Keratinocyte (primary cell): Measurements from ENCODE around the gene FOXJ1. TPM values are rescaled to one million over a fixed set of nuclear protein-coding genes. Genes with fewer than 3 reads are reported as not detected.

Experiments
- DNase-seq: peaks from one replicate; pipeline ENCODE4 v3.0.0-alpha.2; 2011; ENCODE audit warnings: low read depth, missing footprints, low spot score
- FAIRE-seq: peaks from 2 replicates; lab custom pipeline; 2011; peaks lifted over from hg19 to GRCh38; lab: Jason Lieb, UNC
- H2AFZ ChIP-seq: 2 replicates; pipeline ENCODE4 v1.6.0; 2012; ENCODE audit warnings: low read length, control low read depth, inconsistent platforms; ENCODE audit not compliant: control insufficient read depth
- H3K27ac ChIP-seq: 2 replicates; pipeline ENCODE4 v1.5.1; 2011; ENCODE audit warnings: low read length; ENCODE audit not compliant: control insufficient read depth, insufficient read depth
- H3K27me3 ChIP-seq: 3 replicates; pipeline ENCODE4 v1.6.0; 2011; ENCODE audit warnings: low read length; ENCODE audit not compliant: control insufficient read depth, insufficient read depth; ENCODE audit errors: extremely low read depth
- H3K36me3 ChIP-seq, 2 experiments: 2 replicates in 1 of 2; 3 replicates in 1 of 2; pipeline ENCODE4 v1.5.1; 2011; ENCODE audit warnings: low read length in 2 of 2, mild to moderate bottlenecking in 1 of 2; ENCODE audit not compliant: control insufficient read depth in 2 of 2, insufficient read depth in 2 of 2; ENCODE audit errors: extremely low read depth in 1 of 2
- H3K4me1 ChIP-seq: 3 replicates; pipeline ENCODE4 v1.5.1; 2011; ENCODE audit warnings: low read length; ENCODE audit not compliant: control insufficient read depth, insufficient read depth; ENCODE audit errors: extremely low read depth
- H3K4me2 ChIP-seq: 3 replicates; pipeline ENCODE4 v1.6.0; 2011; ENCODE audit warnings: low read depth, low read length; ENCODE audit not compliant: control insufficient read depth, insufficient read depth; ENCODE audit errors: extremely low read depth
- H3K4me3 ChIP-seq, 3 experiments: fragments of 200-600 bp in 1 of 3; sonication (generic) in 1 of 3; 2 replicates in 2 of 3; 3 replicates in 1 of 3; pipeline ENCODE4 v1.5.1; 2011 to 2016; ENCODE audit warnings: low read length in 3 of 3, mild to moderate bottlenecking in 3 of 3, control low read depth in 2 of 3, inconsistent platforms in 1 of 3, low read depth in 1 of 3, mixed read lengths in 1 of 3, mixed run types in 1 of 3, moderate library complexity in 1 of 3; ENCODE audit not compliant: control insufficient read depth in 2 of 3, insufficient read depth in 2 of 3; ENCODE audit errors: extremely low read depth in 1 of 3
- H3K79me2 ChIP-seq: 2 replicates; pipeline ENCODE4 v1.6.0; 2012; ENCODE audit warnings: low read length; ENCODE audit not compliant: control insufficient read depth, insufficient read depth
- H3K9ac ChIP-seq: 3 replicates; pipeline ENCODE4 v1.6.0; 2011; ENCODE audit warnings: low read length; ENCODE audit not compliant: control insufficient read depth, insufficient read depth; ENCODE audit errors: extremely low read depth
- H3K9me1 ChIP-seq: 3 replicates; pipeline ENCODE4 v1.6.0; 2011; ENCODE audit warnings: low read length; ENCODE audit not compliant: control insufficient read depth, insufficient read depth; ENCODE audit errors: extremely low read depth
- H3K9me3 ChIP-seq: 2 replicates; pipeline ENCODE4 v1.5.1; 2012; ENCODE audit warnings: low read depth, low read length; ENCODE audit not compliant: control insufficient read depth
- H4K20me1 ChIP-seq: 3 replicates; pipeline ENCODE4 v1.6.0; 2011; ENCODE audit warnings: low read length; ENCODE audit not compliant: control insufficient read depth, insufficient read depth; ENCODE audit errors: extremely low read depth
- EZH2 ChIP-seq: IDR thresholded peaks from one replicate; pipeline ENCODE4 v1.6.1; 2012; ENCODE audit warnings: inconsistent platforms, mild to moderate bottlenecking, low read length, moderate library complexity
- dilution Hi-C: fragments of 300-500 bp; cut with MboI; formaldehyde crosslinking; loops from one replicate; pipeline ENCODE4 v1.7.0; 2020; ENCODE audit warnings: low sequenced_read_pairs; ENCODE audit not compliant: extremely low pct_ligation_motif_present
- polyA plus RNA-seq, 5 experiments: library from polyadenylated mRNA; depleted of rRNA in 3 of 5; stranded (reverse) in 3 of 5; stranded (forward) in 1 of 5; unstranded in 1 of 5; fragments of >200 nt; gene quantifications; 1 replicate in 1 of 5; 2 replicates in 3 of 5; 3 replicates in 1 of 5; pipeline versions ENCODE4 v1.2.1 to v1.2.3, GENCODE V29; 2011 to 2012; ENCODE audit warnings: missing spikeins in 2 of 5, low read depth in 1 of 5, low replicate concordance in 1 of 5
- TF ChIP-seq, protein P1 (sequence below), 3 experiments: IDR thresholded peaks in 1 of 3; conservative IDR thresholded peaks in 1 of 3; optimal IDR thresholded peaks in 1 of 3; 2 replicates in 2 of 3; 3 replicates in 1 of 3; pipeline versions ENCODE3 to v1.5.1; 2011; ENCODE audit warnings: low read length in 3 of 3, mild to moderate bottlenecking in 3 of 3, moderate library complexity in 2 of 3, control low read depth in 1 of 3, inconsistent platforms in 1 of 3; ENCODE audit not compliant: insufficient read depth in 2 of 3; ENCODE audit errors: extremely low read depth in 1 of 3

FOXJ1 gene
- polyA plus RNA-seq, 1 donor (not counting 4 experiments of a cell fraction or from before 2014, with no cell fraction given) = 0.03 TPM

DNA sequence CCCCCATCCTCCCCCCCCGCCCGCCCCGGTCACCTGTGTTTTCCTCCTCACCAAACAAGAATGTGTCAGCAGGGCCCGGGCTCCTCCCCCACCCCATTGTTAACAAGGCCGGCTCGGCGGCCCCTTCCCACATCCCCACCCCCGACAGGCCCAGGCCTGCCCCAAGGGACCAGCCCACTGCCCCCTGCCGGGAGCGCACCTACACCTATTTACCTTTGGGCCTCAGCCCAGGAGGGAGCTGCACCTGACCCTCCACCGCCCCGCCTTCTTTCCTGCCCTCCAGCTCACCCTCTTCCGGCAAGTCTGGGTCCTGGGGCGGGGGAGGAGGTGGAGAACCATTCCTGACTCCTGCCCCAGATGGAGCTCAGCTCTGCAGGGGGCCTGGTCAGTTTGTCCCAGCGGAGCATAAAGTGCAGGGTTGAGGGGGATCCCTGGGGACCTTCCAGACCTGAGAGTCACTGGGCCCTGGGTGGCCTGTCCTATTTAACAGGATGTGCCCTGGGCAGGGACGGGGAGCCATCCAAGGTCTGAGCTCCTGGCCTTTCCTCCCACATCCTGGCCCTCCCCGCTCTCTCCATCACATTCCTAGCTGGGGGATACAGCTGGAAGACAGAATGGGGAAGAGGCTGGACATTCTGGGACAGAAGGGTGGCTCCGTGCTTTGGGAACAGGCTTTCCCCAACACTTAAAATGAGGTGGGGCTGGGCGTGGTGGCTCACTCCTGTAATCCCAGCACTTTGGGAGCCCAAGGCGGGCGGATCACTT is 8.3 kb downstream of the FOXJ1 start:
- no peak for FAIRE-seq
- H3K4me1 ChIP-seq = peaks cover 10% of the 10 kb centered on the region
- no peaks in the 10 kb centered on the region for H4K20me1 ChIP-seq
- DNase-seq = peak; percentile 11
- H3K79me2 ChIP-seq = no peaks in the 10 kb centered on the region
- H3K4me3 ChIP-seq = no peak overlapping the region
- peak overlapping the region; percentile 66 for H3K4me2 ChIP-seq
- H3K27me3 ChIP-seq = peaks cover 13% of the 10 kb centered on the region
- TF ChIP-seq, protein P1, sequence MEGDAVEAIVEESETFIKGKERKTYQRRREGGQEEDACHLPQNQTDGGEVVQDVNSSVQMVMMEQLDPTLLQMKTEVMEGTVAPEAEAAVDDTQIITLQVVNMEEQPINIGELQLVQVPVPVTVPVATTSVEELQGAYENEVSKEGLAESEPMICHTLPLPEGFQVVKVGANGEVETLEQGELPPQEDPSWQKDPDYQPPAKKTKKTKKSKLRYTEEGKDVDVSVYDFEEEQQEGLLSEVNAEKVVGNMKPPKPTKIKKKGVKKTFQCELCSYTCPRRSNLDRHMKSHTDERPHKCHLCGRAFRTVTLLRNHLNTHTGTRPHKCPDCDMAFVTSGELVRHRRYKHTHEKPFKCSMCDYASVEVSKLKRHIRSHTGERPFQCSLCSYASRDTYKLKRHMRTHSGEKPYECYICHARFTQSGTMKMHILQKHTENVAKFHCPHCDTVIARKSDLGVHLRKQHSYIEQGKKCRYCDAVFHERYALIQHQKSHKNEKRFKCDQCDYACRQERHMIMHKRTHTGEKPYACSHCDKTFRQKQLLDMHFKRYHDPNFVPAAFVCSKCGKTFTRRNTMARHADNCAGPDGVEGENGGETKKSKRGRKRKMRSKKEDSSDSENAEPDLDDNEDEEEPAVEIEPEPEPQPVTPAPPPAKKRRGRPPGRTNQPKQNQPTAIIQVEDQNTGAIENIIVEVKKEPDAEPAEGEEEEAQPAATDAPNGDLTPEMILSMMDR (optimal IDR thresholded peaks at IDR 0.05 in 1 of 3, IDR thresholded peaks at IDR 0.05 in 1 of 3, conservative IDR thresholded peaks at IDR 0.05 in 1 of 3; ENCODE audit: extremely low read depth in 1 of 3, insufficient read depth in 2 of 3, low read length in 3 of 3) = peak in 2 of 3 experiments; percentile 11 to 17
- TF ChIP-seq EZH2 = no peak
- H3K9ac ChIP-seq = no peak overlapping the region
- H3K27ac ChIP-seq = no peak overlapping the region
- dilution Hi-C loops = no loop called here
- no peaks in the 10 kb centered on the region for H3K36me3 ChIP-seq
- no peaks in the 10 kb centered on the region for H3K9me1 ChIP-seq
- H3K9me3 ChIP-seq = no peaks in the 10 kb centered on the region
- H2AFZ ChIP-seq = no peak overlapping the region

DNA sequence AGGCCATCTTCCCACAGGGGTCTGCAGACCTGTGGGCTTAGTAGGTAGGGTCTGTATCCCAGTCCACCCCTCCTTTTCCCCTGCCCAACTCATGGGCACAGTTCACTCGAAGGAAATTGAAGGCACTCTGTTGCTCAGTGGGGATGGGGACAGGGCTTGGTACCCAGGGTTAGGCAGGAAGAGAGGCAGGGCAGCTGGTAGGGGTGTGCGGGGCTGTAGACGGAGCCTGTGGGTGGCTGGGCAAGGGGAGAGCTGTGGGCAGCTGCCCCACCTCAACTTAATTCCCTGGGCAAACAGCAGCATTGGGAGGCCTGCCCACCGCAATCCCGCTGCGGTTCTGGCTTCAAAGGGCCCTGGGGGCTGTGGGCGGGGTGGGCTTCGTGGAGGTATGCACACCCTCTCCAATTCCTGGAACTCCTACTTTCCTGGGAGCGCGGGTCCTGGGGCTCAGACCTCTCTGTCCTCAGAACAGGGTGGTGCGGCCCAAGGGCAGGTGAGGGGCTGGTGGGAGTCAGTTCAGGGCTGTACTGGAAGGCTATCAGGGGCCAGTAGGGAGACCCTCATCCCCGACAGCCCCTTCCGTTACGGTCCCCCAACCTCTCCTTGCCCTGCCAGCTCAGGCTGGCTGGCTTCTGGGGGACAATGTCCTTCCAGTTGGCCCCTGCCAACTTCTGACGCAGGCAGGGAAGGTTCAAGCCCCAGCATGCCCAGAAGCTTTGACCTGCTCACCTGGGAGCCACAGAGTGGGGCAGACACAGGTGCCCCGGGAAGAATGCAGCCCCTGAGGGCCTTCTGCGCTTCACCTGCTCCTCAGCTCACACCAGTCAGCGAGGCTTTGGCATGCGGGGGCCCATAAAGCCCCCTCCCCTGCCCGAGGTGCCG is 9.1 kb downstream of the FOXJ1 start:
- no peaks in the 10 kb centered on the region for H4K20me1 ChIP-seq
- peaks cover 10% of the 10 kb centered on the region for H3K4me1 ChIP-seq
- no peaks in the 10 kb centered on the region for H3K9me3 ChIP-seq
- DNase-seq (peak; percentile 57), FAIRE-seq (no peak)
- TF ChIP-seq EZH2 = no peak
- TF ChIP-seq, protein P1 (optimal IDR thresholded peaks at IDR 0.05 in 1 of 3, IDR thresholded peaks at IDR 0.05 in 1 of 3, conservative IDR thresholded peaks at IDR 0.05 in 1 of 3; ENCODE audit: extremely low read depth in 1 of 3, insufficient read depth in 2 of 3, low read length in 3 of 3) = no peak
- H3K27me3 ChIP-seq = peaks cover 6% of the 10 kb centered on the region
- no peak overlapping the region for H3K4me3 ChIP-seq
- no peaks in the 10 kb centered on the region for H3K36me3 ChIP-seq
- no peak overlapping the region for H2AFZ ChIP-seq
- no peaks in the 10 kb centered on the region for H3K9me1 ChIP-seq
- dilution Hi-C loops = no loop called here
- H3K79me2 ChIP-seq = no peaks in the 10 kb centered on the region
- H3K9ac ChIP-seq = no peak overlapping the region
- peak overlapping the region; percentile 48 for H3K4me2 ChIP-seq
- H3K27ac ChIP-seq = no peak overlapping the region
